HG03196 (cell line): ENCODE measurements around the gene ZSCAN22.
"Not testable (repeated sequence)": the region's sequence is repeated elsewhere in the genome, so short reads cannot be mapped to it uniquely, and the experiment has no call there.

Experiments
- ATAC-seq: cut with Tn5 transposase; IDR thresholded peaks from one replicate; pipeline ENCODE4 v1.9.1; 2021; ENCODE audit not compliant: unreplicated experiment

The ZSCAN22 gene

DNA sequence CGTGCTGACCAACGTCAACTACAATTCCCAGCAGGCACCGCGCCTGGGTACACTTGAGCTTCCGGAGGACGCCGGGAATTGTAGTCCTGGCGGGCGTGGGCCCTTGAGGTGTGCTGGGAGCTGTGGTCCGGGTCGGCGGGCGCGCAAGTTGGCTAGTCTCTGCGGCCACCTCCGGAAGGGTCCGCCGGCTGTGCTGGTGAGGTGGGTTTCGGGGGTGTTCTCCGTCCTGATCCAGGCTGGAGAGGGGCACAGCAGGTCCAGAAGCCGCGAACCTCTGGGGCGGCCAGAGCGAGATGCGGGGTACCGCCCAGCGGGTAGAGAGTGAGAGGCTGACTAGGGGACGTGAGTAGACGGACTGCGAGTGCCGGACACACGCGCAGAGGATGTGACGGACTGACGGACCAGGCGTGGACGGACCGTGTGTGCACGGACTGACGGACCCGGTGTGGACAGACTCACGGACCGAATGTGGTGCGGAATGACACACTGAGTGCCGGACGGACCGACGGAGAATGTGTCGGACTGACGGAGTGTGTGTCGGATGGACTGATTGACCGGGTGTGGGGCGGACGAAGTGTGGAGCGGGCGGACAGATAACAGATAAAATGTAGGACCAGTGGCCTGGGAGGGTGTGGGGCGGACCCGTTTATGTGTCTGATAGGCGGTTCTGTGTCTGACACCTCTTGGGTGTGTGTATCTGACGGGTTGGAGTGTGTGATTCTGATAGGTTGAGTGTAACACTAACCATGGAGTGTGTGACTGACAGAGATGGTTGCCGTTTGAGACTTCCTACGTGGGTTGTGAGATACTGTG is at the start of gene ZSCAN22:
Gene ZSCAN22 (plus strand): TSS at position 81 of the 813 bp plus-strand sequence. CDS start 7,809 bp downstream, outside the sequence.
- peak; percentile 75 for ATAC-seq

DNA sequence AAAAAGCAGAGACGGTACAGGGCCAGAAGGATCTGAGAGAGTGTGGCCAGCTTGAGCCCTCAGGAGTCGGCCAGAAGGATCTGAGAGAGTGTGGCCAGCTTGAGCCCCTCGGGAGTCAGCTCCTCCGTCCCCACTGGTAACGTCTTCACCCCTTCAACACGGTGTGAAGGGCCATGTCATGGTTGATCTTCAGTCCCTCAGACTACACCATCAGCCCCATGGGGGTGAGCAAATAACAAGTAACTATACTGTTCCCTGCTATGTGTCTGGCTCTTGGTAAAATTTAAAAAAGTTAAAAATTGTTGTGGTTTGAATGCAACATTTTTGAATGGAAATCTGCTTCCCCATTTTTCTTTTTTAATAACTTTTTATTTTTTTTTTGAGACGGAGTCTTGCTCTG is 49.6 kb upstream of the ZSCAN22 start:
- no peak for ATAC-seq

DNA sequence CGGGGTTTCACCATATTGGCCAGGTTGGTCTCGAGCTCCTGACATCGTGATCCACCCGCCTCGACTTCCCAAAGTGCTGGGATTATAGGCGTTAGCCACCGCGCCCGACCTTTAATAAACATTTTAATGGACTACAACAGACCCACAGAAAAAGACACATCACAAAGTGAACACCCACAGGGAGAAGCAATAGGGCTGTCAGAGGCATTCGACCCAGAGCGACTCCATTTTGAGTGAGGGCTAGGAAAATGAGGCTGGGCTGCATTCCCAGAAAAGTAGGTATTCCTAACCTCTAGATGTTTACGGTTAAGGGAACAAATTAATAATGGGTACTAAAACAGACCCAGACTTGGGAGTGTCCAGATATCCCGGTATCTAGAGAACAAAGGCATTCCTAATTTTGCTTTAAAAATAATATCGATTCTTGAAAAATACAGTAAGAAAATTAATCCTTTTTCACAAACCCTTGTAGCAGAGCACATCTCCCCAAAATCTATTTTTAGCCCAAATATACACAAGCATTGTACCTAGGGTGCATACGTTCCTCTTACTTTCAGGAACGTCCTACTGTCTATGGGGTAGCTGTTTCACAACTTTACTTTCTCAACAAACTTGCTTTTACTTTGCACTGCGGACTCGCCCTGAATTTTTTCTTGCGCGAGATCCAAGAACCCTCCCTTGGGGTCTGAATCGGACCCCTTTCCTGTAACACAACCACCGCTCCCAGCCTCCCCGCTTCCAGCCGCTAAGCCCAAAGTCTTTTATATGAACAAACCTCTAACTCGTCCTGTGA is 48.9 kb upstream of the ZSCAN22 start:
- ATAC-seq, result no peak

DNA sequence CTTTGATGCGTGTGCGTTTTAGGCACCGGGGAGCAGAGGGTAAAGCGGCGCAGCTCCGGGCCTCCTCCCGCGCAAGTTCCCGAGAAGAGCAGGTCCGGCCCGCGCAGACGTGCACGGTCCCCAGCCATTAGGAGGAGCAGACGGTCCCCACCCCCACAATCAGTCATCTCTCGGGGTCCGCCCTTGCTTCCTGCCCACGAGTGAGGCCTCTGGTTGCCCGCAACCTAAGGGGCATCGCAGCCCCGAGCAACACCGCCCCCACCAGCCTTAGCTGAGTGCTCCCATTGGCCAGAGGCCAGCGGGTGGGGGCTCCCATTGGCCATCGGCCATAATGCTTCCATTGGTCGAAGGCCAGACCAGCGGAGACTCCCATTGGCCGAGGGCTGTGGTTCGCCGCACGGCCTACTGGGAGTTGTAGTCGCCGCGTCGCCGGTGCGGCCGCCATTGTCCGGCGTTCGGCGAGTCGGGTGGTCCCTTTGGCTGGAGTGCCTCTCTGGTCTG is 48.2 kb upstream of the ZSCAN22 start, which contains the start of gene ZNF8:
Gene ZNF8 (plus strand): TSS at position 415 of the 501 bp plus-strand sequence. CDS start 127 bp downstream, outside the sequence.
- ATAC-seq, result peak; percentile 94

DNA sequence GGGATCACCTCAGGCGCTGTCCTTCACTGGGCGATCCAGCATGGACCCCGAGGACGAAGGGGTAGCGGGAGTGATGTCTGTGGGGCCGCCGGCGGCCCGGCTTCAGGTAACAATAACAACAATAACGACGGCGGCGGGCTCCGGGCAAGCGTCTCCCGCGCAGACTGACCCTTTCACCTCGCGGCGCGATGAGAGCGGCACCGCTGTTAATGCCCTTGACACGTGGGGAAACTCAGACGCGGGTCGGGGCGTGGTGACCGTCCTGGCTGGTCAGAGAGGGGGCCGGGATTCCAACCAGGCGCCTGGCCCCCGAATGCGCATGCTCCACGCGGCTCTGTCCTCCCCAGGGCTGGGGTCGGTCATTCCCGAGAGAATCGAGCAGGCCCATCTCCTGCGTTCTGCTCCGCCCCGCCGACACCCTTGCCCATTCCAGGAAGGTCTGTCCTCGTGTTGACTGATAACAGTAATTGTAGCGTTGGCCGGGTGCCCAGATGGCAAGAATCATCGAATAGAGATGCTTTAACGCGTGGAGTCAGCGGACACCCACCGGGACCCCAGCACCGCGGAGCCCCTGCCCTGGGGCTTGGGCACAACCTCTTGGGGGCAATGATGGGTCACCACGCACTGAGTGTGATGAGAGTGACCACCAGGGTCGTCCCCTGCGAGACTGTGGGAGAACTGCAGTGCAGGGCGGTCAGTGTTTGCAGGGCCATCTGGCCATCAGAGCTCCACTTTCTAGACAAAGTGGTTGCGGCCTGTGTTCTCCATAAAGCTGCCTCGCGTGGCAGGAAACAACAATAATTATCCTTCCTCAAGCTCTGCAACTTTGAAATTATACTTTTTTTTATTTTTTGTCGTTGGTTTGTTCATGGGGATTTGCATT is 47.5 kb upstream of the ZSCAN22 start:
- ATAC-seq, result peak; percentile 15

DNA sequence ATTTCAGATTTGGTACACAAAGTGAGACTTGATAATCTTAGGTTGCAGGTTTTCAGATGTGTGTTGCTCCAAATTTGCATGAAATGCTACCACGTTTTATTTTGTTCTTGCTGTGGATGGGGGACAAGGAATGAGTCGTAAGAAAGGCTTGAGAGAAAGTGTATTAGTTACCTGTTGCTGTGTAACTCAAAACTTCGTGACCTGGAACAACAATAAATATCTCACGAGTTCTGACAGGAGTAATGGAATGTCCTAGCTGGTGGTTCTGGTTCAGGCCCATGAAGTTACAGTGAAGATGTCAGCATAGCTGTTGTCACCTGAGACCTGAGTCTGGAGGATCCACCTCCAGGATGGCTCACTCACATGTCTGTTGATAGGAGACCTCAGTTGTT is 46.9 kb upstream of the ZSCAN22 start:
- no peak for ATAC-seq

DNA sequence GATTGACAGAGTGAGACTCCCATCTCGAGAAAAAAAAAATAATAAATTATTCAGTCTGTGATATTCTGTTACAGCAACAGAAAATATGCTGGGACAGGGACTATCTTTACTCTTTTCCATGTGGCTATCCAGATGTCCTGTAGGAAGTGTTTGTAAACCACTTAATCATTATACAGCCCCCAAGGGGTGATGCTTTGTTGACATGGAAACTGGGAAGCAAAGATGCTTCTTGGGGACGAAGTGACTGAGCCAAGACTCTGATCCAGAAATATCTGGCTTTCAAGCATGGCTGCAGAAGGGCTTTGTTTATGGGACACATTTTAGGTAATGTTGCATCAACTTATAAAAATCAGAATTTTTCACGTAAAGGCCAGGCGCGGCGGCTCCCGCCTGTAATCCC is 42.6 kb upstream of the ZSCAN22 start:
- ATAC-seq, result no peak

DNA sequence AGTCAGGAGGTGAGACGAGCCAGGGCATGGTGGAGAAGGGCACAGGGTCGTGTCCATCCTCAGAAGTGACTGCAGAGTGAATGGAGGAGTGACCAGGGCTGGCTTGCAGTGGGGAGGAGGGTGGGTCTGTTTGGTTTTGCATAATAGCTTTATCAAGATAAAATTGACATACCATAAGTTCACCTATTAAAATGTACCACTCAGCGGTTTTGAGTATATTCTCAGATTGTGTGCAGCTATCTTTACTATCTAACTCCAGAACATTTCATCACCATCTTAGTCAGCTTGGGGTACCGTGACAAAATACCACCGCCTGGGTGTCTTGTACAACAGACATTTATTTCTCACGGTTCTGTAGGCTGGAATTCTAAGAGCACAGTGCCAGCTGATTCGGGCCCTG is 34.9 kb upstream of the ZSCAN22 start:
- ATAC-seq, result no peak

DNA sequence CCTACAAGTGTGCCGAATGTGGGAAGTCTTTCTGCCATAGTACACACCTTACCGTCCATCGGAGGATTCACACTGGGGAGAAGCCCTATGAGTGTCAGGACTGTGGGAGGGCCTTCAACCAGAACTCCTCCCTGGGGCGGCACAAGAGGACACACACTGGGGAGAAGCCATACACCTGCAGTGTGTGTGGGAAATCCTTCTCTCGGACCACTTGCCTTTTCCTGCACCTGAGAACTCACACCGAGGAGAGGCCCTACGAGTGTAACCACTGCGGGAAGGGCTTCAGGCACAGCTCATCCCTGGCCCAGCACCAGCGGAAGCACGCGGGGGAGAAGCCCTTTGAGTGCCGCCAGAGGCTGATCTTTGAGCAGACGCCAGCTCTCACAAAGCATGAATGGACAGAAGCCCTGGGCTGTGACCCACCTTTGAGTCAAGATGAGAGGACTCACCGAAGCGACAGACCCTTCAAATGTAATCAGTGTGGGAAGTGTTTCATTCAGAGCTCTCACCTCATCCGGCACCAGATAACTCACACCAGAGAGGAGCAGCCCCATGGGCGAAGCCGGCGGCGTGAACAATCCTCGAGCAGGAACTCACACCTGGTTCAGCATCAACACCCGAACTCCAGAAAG is 31.9 kb upstream of the ZSCAN22 start:
- no peak for ATAC-seq

DNA sequence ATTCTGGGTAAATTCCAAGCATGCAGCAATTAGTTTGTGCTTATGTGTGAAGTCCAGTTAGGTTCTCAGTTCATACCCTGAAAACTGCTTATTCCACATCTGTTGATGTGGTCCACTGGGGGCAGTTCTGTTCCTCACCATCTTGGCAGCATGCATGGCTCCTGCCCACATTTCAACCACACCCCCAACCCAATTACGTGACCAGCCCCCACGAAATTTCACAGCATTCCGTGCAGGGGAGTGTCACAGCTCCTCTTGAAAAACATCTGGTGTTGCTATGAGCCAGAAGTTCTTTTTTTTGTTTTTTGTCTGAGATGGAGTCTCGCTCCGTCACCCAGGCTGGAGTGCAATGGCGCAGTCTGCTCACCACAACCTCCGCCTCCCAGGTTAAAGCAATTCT is 30.7 kb upstream of the ZSCAN22 start:
- no peak for ATAC-seq

DNA sequence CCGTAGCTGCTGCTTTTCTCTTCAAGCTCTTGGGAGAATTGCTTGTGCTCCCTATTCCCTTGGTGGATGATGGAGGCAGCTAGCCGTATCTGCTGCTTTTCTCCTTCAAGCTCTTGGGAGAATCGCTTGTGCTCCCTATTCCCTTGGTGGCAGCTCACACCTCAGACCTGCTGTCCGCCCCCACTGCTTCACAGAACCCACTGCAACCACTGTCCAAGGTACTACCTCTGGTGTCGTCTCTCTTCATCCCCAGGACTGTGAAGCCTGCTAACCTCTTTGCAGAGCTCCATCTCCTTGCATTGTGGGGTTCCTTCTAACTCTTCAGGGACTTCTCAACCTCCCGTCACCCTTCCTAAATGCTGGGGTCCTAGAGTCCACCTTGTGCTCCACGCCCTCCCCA is 26.2 kb upstream of the ZSCAN22 start:
- no peak for ATAC-seq

DNA sequence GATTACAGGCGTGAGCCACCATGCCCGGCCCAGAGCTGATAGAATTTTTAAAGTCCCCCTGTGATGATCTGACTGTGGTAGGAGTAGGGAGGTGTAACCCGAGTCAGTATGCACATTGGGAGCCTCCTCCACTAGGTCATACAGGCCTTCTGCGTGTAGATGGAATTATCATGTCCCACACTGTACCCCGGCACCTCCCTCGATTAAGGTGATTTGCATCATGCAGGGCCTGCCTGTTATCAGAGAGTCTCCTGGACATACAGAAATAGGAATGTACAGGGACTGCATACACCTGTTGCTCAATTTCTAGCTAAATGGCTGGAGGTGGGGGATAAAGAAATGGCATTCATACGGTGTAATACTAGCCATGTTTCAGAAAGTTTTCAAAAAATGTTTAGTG is 22.5 kb upstream of the ZSCAN22 start:
- no peak for ATAC-seq

DNA sequence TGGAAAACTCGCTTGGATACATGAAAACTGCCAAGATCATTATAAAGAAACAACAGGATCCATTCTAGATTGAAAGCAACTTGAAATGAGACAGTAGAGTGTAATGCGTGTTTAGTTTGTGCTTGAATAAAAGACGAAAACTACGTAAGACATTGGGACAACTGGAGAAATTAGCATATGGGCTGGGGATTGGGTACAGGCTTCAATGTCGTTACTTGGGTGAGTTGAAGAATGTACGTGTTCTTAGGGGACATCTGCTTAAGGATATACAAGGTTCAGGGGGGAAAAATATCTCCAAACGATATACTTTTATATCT is 22.1 kb upstream of the ZSCAN22 start:
- ATAC-seq, result no peak

DNA sequence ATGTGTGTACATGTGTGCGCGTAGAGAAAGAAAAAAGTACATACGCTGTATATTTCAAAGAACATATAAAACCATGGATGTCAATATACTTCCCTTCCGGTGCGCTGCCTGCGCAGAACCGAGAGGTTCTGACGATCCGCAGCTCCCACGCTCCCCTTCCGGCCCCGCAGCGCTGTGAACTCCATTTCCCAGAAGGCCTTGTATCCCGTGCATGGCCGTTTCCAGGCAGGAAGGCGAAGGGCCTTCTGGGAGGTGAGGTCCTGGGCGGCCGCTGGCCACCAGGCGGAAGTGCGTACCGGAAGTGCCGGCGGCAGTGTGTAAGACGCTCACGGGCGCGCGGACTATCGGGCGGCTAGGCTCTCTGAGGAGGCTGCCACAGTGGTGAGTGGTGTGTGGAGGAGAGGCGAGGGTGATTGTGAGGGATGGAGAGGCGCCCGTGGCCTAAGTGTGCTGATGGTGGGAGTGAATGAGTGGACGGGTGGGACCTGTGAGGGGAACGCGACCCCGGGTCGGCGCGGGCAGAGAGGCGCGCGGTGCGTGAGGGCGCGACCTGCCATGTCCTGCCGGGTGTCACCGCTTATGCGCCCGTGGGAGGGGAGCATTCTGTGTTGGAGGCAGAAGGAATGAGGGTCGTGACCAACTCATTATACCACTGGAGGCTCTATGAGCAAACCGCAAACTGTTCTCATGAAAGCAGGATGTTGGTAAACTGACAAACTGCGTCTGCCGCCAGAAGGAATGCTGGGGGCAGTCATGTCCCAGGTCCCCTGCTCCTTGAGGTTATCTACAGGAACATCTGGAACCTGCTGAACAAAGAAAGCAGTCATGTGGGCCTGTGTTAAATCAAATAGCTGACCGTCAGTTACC is 21.5 kb upstream of the ZSCAN22 start, which contains the start of gene ERVK3-1:
Gene ERVK3-1 (plus strand): TSS at position 313 of the 867 bp plus-strand sequence. CDS start 6,792 bp downstream, outside the sequence.
- peak; percentile 96 for ATAC-seq

DNA sequence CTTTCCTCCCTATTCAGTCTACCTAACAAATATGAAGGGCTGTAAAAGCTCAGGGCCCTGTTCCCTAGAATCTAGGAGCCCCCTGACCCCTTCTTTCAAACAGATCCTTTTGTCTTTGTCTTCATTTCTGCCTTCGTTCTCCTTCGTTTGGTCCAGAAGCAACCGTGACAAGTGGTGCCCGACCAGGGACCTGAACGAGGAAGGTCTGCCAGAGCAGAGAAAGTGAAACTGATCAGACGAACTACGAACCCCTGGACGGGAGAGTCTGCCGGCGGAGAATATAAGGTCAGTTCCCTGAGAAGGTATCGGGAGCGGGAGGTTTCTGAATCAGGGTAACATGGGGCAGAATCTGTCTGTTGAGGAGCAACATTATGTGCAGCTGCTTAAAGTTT is 20.9 kb upstream of the ZSCAN22 start:
- ATAC-seq, result no peak

DNA sequence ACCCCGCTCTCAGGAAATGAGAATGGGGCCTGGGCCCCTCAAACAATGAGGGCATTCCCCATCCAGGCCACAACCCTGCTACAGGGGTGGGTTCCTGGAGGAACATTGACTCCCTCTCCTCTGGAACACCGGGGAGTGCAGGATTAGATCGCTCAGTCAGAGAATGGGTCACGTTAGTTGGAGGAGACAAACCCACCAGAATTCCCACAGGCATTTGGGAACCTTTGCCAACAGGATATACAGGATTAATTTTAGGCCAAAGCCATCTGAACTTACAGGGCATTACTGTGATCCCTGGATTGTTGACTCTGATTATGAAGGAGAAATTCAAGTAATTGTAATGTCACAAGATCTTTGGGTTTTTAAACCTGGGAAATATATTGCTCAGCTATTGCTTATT is 19.1 kb upstream of the ZSCAN22 start:
- ATAC-seq, result no peak

DNA sequence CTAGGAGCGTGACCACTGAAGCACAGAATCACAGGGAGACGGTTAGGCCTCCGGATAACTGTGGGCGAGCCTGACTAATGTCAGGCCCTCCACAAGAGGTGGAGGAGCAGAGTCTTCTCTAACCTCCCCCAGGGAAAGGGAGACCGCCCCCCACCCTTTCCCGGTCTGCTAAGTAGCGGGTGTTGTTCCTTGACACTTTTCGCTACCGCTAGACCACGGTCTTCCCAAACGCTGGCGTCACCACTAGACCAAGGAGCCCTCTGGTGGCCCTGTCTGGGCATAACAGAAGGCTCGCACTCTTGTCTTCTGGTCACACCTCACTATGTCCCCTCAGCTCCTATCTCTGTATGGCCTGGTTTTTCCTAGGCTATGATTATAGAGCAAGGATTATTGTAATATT is 16.1 kb upstream of the ZSCAN22 start:
- ATAC-seq, result not testable (repeated sequence)

DNA sequence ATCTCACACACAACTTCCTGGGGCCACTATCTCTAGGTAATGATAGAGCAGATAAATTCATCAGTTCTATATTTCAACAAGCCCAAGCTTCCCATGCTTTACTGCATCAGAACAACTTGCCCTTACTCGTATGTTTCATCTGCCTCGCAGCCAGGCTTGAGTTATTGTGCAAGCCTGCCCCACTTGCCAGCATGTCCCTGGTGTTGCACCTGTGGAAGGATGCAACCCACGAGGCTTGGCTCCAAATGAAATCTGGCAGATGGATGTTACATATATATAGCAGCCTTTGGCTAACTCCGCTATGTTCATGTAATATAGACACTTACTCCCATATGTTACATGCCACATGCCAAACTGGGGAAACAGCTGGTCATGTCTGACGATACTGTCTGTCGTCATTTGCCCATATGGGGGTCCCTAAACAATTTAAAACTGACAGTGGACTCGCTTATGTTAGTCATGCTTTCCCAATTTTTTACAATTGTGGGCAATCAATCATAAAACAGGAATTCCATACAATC is 15.4 kb upstream of the ZSCAN22 start:
- ATAC-seq, result no peak

DNA sequence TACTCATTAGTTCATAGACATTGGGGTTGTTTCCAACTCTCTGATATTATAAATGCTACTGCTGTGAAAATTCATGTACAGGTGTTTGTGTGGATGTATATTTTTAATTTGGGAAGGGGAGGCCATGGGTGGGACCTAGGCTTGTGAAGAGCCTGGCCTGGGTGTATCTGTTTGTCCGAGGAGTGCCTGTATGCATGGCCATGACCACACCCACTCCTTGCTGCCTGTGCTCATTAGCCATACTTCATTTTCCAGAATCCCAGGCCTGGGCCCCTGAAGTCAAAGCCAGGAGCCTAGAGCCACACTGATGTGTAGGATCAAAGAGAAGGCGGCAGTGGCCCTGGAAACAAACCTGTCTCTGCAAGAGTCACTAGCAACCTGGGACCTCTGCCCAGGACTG is 11.2 kb upstream of the ZSCAN22 start:
- ATAC-seq, result no peak
